Sigmoid colon (tissue), 7 donors: Measurements from ENCODE around the gene ATP6AP1. TPM values are rescaled to one million over a fixed set of nuclear protein-coding genes. Genes with fewer than 3 reads are reported as not detected.

ENCODE experiments used
- DNase-seq: peaks from one replicate; pipeline ENCODE4 v3.0.0-alpha.2; 2019
- H3K27ac ChIP-seq, 4 donors: fragments of 200-600 bp; sonication (generic); one replicate each; pipeline ENCODE4 v1.5.1; 2016 to 2019; ENCODE audit warnings: mild to moderate bottlenecking in 1 of 4
- H3K27me3 ChIP-seq, 3 donors: fragments of 200-600 bp; sonication (generic); one replicate each; pipeline ENCODE4 v1.5.1; 2019; ENCODE audit warnings: mild to moderate bottlenecking in 1 of 3
- H3K36me3 ChIP-seq, 4 donors: fragments of 200-600 bp; sonication (generic); one replicate each; pipeline ENCODE4 v1.5.1; 2016 to 2019
- H3K4me1 ChIP-seq, 4 donors: fragments of 200-600 bp; sonication (generic); one replicate each; pipeline ENCODE4 v1.5.1; 2017 to 2019
- H3K4me3 ChIP-seq, 4 donors: fragments of 200-600 bp; sonication (generic); one replicate each; pipeline ENCODE4 v1.5.1; 2017 to 2019; ENCODE audit warnings: mild to moderate bottlenecking in 2 of 4, moderate library complexity in 1 of 4
- H3K9me3 ChIP-seq, 4 donors: fragments of 200-600 bp in 3 of 4; sonication (generic) in 3 of 4; one replicate each; pipeline versions ENCODE4 v1.5.1 to v1.6.1; 2013 to 2019
- CTCF ChIP-seq, 4 experiments: fragments of 450-650 bp in 3 of 4; fragments of 200-600 bp in 1 of 4; IDR thresholded peaks; one replicate each; pipeline ENCODE4 v1.5.1; 2016 to 2019; ENCODE audit warnings: antibody characterized with exemption in 4 of 4, mild to moderate bottlenecking in 3 of 4, moderate library complexity in 2 of 4
- EP300 ChIP-seq, 4 donors: sonication (generic); formaldehyde crosslinking; IDR thresholded peaks; one replicate each; pipeline ENCODE4 v1.6.1; 2017; ENCODE audit warnings: antibody characterized with exemption in 4 of 4
- POLR2A ChIP-seq, 2 donors: fragments of 450-650 bp; IDR thresholded peaks; one replicate each; pipeline ENCODE4 v1.6.1; 2016; ENCODE audit warnings: antibody characterized with exemption in 2 of 2, mild to moderate bottlenecking in 2 of 2, moderate library complexity in 2 of 2
- POLR2AphosphoS5 ChIP-seq, 4 donors: sonication (generic); formaldehyde crosslinking; IDR thresholded peaks; one replicate each; pipeline ENCODE4 v1.6.1; 2017; ENCODE audit warnings: antibody characterized with exemption in 4 of 4
- WGBS, 2 donors: extraction: QIAGEN DNeasy Blood & Tissue Kit; methylation state at CpG; one replicate each; pipeline ENCODE4 v1.1.7; 2013; 5-methylcytosine and 5-hydroxymethylcytosine counted together
- intact Hi-C: fragments of 100-400 bp; cut with DNase I; formaldehyde crosslinking; loops from one replicate; pipeline ENCODE4 v1.15.1; 2023
- polyA plus RNA-seq, 3 donors: library from polyadenylated mRNA; stranded (reverse); fragments of 200-250 nt; gene quantifications; one replicate each; pipeline ENCODE4 v1.2.3, GENCODE V29; 2013
- total RNA-seq, 4 donors: library from RNA; depleted of rRNA; stranded (reverse); fragments of >200 nt; gene quantifications; one replicate each; pipeline ENCODE4 v1.1.0, GENCODE V29; 2016
- donor health status: healthy with polysubstance abuse.
- donor health status: Bipolar disorder and iron deficiency.
- donor health status: healthy.

Gene ATP6AP1
- total and polyA plus RNA-seq, 7 donors = 16.5 to 87.7 (median 30.5) TPM

DNA sequence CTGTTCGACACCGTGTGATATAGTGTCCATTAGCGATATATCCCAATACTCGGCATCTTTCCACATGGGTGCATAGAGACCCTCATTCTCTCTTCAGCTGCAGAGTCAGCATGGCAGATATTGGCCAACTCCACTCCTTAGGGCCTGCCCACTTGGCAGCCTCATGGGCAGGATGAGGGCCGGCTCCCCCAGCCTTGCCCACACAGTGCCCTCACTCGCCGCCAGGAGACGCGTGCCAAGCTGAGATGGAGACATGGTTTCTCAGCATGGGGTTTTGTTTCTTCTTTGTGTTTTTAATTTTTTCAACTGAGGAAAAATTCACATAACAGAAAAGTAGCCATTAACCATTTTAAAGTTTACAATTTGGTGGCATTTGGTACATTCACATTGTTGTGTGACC lies 24.3 kb downstream of the ATP6AP1 start:
- no peak overlapping the region for H3K4me3 ChIP-seq
- H3K36me3 ChIP-seq = peaks cover 5 to 32% (median 14%) of the 10 kb centered on the region in 4 donors
- H3K27ac ChIP-seq = no peak overlapping the region
- H3K9me3 ChIP-seq = no peaks in the 10 kb centered on the region
- WGBS, 2 donors = 95 to 97% methylated on average over 9 of the region's 9 CpGs
- no peaks in the 10 kb centered on the region for H3K27me3 ChIP-seq
- H3K4me1 ChIP-seq = no peaks in the 10 kb centered on the region
- intact Hi-C loops = no loop called here
- TF ChIP-seq EP300 (IDR thresholded peaks at IDR 0.05) (no peak), POLR2A (IDR thresholded peaks at IDR 0.05) (no peak), POLR2AphosphoS5 (IDR thresholded peaks at IDR 0.05) (no peak), CTCF (IDR thresholded peaks at IDR 0.05) (no peak)
- DNase-seq = no peak

DNA sequence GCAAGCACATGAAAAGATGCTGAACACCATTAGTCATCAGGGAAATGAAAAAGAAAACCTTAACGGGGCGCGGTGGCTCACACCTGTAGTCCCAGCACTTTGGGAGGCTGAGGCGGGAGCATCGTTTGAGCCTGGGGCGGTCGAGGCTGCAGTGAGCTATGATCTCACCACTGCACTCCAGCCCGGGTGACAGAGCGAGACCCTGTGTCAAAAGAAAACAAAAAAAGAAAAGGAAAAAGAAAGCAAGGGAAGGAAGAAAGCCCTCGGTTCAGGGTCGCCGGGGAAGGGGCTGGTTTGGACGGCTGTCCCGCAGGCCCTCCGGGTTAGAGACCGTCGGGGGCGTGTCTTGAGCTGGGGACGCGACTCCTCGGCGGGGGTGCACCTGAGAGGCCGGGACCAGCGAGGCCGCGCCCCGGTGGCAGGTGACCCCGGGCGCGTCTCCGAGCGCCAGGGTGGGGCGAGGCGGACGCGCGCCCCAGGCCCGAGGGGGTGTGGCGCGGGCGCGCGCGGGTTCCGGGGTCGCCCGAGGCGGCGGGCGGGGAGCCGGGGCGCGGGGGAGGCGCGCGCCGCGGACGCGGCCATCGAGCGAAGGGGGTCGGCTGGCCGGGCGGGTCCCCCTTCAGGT lies 29.1 kb downstream of the ATP6AP1 start:
- H3K4me1 ChIP-seq = peaks cover 0 to 15% (median 11%) of the 10 kb centered on the region in 4 donors

DNA sequence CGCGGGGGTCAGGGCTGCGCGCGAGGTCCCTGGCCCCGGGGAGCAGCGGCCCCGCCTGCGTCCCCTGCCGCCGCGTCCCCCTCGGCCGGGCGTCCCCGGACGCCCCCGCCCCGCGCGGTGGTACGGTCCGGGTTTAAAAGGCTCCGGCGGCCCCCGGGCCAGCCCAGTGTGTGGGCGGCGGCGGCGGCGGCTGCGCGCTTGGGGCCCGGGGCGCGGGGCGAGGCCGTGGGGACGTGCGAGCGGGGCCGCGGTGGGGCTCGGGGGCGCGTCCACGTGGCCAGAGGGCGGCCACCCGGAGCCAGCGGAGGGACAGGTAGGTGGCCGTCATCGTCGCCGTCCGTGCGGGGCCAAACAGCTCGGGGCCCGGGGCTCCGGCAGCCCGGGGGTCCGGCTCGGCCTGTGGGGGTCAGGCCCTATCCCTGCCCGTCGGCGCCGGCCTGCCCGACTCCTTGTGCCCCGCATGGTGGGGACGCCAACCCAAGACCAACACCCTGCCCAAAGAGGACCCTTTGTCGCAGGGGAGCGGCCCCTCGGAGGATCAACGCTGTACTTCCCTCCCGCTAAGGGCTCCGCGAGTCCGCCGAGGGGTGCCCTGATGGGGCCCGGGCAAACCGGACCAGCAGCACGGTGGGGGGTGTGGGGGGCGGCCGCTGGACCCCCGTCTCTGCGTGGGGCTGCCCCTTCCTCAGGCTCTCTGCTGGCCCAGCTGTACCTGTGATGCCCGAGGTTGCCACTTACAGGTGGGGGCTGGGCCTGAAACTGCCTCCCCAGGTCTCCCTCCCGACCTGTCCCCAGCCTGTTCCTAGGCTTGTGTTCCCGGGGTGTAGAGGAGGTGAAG lies 29.9 kb downstream of the ATP6AP1 start, which contains the start of gene PLXNA3:
TSS of gene PLXNA3 (plus strand) at position 166 of the 838 bp plus-strand sequence. CDS start 1,903 bp downstream, outside the sequence.
- no peak for DNase-seq
- Histone ChIP-seq H3K27ac (peak within 1 kb of the TSS; percentile 66 to 76 (median 73)), H3K36me3 (peaks cover 0 to 4% (median 0%) of the 10 kb centered on the region in 4 donors), H3K4me3 (peak within 1 kb of the TSS; percentile 43 to 76 (median 63)), H3K9me3 (no peaks in the 10 kb centered on the region), H3K4me1 (peaks cover 0 to 15% (median 11%) of the 10 kb centered on the region in 4 donors), H3K27me3 (no peaks in the 10 kb centered on the region)
- intact Hi-C loops = loop anchor here (2.0 kb wide), 1 partner anchor 18 kb away; no protein-coding TSS in a partner anchor
- 0% methylated on average over 88 of the region's 88 CpGs for WGBS, 2 donors
- TF ChIP-seq CTCF (IDR thresholded peaks at IDR 0.05) = no peak
- peak in 3 of 4 donors; percentile 26 to 45 (median 43) for TF ChIP-seq POLR2AphosphoS5 (IDR thresholded peaks at IDR 0.05)
- no peak for TF ChIP-seq POLR2A (IDR thresholded peaks at IDR 0.05)

More for the DNA sequence above, 29.1 kb downstream of the ATP6AP1 start:
- Histone ChIP-seq H3K9me3 (no peaks in the 10 kb centered on the region), H3K36me3 (peaks cover 0 to 4% (median 0%) of the 10 kb centered on the region in 4 donors), H3K27ac (peak overlapping the region in 3 of 4 donors; percentile 72 to 76 (median 74)), H3K27me3 (no peaks in the 10 kb centered on the region), H3K4me3 (peak overlapping the region; percentile 26 to 76 (median 63))
- WGBS, 2 donors = 1 to 3% methylated on average over 65 of the region's 65 CpGs
- no peak for TF ChIP-seq EP300 (IDR thresholded peaks at IDR 0.05)
- no peak for DNase-seq
- intact Hi-C loops = loop anchor here (2.0 kb wide), 1 partner anchor 19 kb away; no protein-coding TSS in a partner anchor

GRCh38 chrX:154458954-154459778 lies 30.7 kb downstream of the ATP6AP1 start:
- 28 to 35% methylated on average over 15 of the region's 15 CpGs for WGBS, 2 donors
- Histone ChIP-seq H3K9me3 (no peaks in the 10 kb centered on the region), H3K27me3 (no peaks in the 10 kb centered on the region), H3K36me3 (peaks cover 0 to 8% (median 0%) of the 10 kb centered on the region in 4 donors), H3K4me1 (peaks cover 0 to 15% (median 11%) of the 10 kb centered on the region in 4 donors), H3K27ac (peak overlapping the region; percentile 66 to 76 (median 73)), H3K4me3 (peak overlapping the region; percentile 43 to 76 (median 63))
- intact Hi-C loops = loop anchor here (2.0 kb wide), 1 partner anchor 18 kb away; no protein-coding TSS in a partner anchor
- TF ChIP-seq EP300 (IDR thresholded peaks at IDR 0.05) = no peak
- no peak for TF ChIP-seq CTCF (IDR thresholded peaks at IDR 0.05)
- no peak for TF ChIP-seq POLR2A (IDR thresholded peaks at IDR 0.05)
- no peak for TF ChIP-seq POLR2AphosphoS5 (IDR thresholded peaks at IDR 0.05)
- DNase-seq = no peak
